ENCODE measurements around the gene WNT4. TPM values are rescaled to one million over a fixed set of nuclear protein-coding genes. Genes with fewer than 3 reads are reported as not detected.

The WNT4 gene
- total RNA-seq, 2 donors from 2014 or later, result 0.16 TPM; not detected in 1

DNA sequence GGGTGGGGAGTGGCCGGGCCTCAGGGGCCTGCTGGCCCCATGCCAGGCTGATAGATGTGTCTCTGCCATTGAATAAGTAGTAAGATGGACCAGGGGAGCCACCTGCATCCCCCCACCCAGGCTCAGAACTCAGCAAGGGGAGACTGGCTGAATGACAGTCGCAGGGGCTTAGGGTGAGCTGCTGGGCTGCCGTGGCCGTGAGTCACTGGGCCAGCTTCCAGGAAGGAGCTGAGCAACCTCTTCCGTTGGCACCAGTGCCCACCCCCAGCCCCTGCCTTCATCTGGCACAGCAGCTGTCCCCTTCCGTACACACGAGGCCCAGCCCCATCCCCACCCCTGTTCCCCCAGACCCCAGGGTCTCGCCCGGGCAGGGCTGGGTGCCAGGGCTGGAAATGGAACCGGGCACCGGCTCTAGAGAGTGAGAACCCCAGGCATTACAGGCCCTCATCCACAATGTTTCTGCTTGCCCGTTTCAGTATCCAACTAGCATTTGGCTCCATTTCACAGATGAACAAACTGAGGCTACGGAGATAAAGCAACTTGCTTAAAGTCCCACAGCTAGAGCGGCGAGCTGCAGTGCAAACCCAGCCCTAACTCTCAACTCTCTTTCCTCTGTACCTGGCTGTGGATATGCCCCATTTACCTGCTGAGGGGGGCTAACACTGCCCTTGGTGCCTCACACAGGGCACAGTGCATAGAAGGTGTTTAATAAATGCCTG, 10.2 kb downstream of the WNT4 start:
- H3K27me3 ChIP-seq, result no peaks in the 10 kb centered on the region
- TF ChIP-seq, protein P1, sequence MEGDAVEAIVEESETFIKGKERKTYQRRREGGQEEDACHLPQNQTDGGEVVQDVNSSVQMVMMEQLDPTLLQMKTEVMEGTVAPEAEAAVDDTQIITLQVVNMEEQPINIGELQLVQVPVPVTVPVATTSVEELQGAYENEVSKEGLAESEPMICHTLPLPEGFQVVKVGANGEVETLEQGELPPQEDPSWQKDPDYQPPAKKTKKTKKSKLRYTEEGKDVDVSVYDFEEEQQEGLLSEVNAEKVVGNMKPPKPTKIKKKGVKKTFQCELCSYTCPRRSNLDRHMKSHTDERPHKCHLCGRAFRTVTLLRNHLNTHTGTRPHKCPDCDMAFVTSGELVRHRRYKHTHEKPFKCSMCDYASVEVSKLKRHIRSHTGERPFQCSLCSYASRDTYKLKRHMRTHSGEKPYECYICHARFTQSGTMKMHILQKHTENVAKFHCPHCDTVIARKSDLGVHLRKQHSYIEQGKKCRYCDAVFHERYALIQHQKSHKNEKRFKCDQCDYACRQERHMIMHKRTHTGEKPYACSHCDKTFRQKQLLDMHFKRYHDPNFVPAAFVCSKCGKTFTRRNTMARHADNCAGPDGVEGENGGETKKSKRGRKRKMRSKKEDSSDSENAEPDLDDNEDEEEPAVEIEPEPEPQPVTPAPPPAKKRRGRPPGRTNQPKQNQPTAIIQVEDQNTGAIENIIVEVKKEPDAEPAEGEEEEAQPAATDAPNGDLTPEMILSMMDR (IDR thresholded peaks at IDR 0.05), result no peak
- H3K27ac ChIP-seq, result no peak overlapping the region
- peaks cover 0 to 10% of the 10 kb centered on the region in 2 donors for H3K4me1 ChIP-seq
- no peak overlapping the region for H3K4me3 ChIP-seq
- no peaks in the 10 kb centered on the region for H3K9me3 ChIP-seq
- no peak for DNase-seq (ENCODE audit: low spot score)
- no peaks in the 10 kb centered on the region for H3K36me3 ChIP-seq

- TF ChIP-seq, protein P1 (IDR thresholded peaks at IDR 0.05), result peak; percentile 47 to 70
- Histone ChIP-seq H3K4me1 (peaks cover 0 to 10% of the 10 kb centered on the region in 2 donors), H3K36me3 (no peaks in the 10 kb centered on the region), H3K27ac (no peak overlapping the region), H3K27me3 (no peaks in the 10 kb centered on the region), H3K4me3 (no peak overlapping the region), H3K9me3 (no peaks in the 10 kb centered on the region)
- no peak for DNase-seq (ENCODE audit: low spot score)
These were observed 10.9 kb downstream of the WNT4 start for GRCh38 chr1:22131875-22132486.

DNA sequence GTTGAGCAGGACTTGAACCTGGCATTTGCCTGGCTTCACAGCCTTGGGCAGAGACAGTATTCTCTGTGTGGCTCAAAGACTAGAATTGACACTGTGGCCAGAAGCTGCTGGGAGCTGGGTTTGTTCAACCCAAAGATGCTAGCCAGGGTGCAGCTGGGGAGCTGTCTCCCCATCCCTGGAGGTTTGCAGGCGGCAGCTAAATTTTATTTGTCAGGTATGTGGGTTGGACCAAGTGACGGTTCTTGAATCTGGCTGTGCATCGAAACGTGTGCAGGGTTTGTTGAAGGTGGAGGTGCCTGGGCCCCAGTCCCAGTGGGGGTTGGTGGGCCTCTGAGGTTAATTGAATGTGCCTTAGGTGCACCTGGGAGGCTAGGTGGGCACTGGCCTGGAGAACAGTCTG, 11.8 kb downstream of the WNT4 start:
- no peak for DNase-seq (ENCODE audit: low spot score)
- no peak overlapping the region for H3K27ac ChIP-seq
- no peaks in the 10 kb centered on the region for H3K9me3 ChIP-seq
- H3K36me3 ChIP-seq, result no peaks in the 10 kb centered on the region
- H3K4me3 ChIP-seq, result no peak overlapping the region
- H3K27me3 ChIP-seq, result no peaks in the 10 kb centered on the region
- TF ChIP-seq, protein P1 (IDR thresholded peaks at IDR 0.05), result no peak
- peaks cover 0 to 10% of the 10 kb centered on the region in 2 donors for H3K4me1 ChIP-seq

DNA sequence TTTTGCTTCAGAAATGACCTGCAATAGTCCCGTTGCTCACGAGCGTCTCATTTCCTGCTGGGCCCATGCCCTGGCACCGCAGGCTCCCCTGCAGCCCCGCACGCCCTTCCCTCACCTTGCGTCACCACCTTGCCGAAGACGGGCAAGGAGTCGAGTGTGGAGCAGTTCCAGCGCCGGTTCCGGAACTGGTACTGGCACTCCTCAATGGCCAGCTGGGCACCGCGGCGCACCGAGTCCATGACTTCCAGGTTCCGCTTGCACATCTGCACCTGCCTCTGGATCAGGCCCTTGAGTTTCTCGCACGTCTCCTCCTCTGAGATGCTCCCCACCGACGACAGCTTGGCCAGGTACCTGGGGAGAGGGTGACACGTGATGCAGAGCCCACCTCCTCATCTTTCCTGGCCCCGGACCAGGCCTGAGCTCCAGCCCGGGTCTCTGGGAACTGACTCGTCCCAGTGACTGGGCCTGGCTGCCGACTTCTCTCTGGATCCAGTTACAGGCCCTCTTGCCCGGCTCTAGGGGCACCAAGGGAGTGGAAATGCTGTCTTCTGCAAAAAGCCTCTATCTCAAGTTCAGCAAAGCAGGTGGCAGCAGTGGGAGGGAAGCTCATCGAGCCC, 13.3 kb downstream of the WNT4 start:
- Histone ChIP-seq H3K36me3 (no peaks in the 10 kb centered on the region), H3K4me1 (peaks cover 0 to 10% of the 10 kb centered on the region in 2 donors), H3K27me3 (no peaks in the 10 kb centered on the region), H3K9me3 (no peaks in the 10 kb centered on the region), H3K27ac (no peak overlapping the region), H3K4me3 (no peak overlapping the region)
- no peak for DNase-seq (ENCODE audit: low spot score)
- TF ChIP-seq, protein P1 (IDR thresholded peaks at IDR 0.05), result no peak

DNA sequence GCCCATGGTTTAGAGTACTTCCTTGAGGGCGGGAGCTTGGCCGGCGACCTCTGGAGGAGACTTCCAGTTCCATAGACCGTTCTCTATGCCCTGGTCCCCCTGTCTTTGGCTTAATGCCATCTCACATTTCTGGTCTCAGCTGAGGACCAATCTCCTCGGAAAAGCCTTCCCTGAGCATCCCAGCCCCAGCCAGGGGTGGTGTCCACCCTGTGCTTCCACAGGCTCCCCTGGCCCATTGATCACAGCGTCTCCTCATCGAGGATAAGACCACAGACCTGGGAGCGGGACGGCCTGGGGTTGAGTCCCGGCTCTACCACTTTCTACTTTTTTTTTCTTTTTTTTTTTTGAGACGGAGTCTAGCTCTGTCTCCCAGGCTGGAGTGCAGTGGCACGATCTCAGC, 14.5 kb downstream of the WNT4 start:
- Histone ChIP-seq H3K27me3 (no peaks in the 10 kb centered on the region), H3K4me3 (no peak overlapping the region), H3K27ac (no peak overlapping the region), H3K36me3 (no peaks in the 10 kb centered on the region), H3K9me3 (no peaks in the 10 kb centered on the region), H3K4me1 (peaks cover 0 to 10% of the 10 kb centered on the region in 2 donors)
- no peak for DNase-seq (ENCODE audit: low spot score)
- TF ChIP-seq, protein P1 (IDR thresholded peaks at IDR 0.05), result no peak

Data from right atrium auricular region (tissue), 2 donors.